Measurements from ENCODE around the gene HBP1.
"Not testable (repeated sequence)": the region's sequence is repeated elsewhere in the genome, so short reads cannot be mapped to it uniquely, and the experiment has no call there.

HBP1 gene

DNA sequence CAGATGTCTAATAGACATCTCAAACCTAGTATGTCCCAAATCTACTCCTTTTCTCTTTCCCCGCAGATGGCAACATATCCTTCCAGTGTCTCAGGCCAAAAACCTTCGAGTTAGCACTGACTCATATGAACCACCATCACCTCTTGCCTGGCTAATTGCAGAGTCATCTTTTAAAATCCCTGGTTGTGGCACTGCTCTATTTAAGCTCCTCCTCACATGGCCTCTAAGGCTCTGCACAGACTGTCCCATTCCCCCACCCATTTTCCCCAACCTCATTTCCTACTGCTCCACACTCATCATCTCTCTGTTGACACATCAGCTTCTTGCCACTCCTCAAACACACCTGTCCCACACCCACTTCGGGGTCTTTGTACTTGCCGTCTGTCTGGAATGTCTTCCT lies 16.8 kb upstream of the HBP1 start:
- TF ChIP-seq, protein P1, sequence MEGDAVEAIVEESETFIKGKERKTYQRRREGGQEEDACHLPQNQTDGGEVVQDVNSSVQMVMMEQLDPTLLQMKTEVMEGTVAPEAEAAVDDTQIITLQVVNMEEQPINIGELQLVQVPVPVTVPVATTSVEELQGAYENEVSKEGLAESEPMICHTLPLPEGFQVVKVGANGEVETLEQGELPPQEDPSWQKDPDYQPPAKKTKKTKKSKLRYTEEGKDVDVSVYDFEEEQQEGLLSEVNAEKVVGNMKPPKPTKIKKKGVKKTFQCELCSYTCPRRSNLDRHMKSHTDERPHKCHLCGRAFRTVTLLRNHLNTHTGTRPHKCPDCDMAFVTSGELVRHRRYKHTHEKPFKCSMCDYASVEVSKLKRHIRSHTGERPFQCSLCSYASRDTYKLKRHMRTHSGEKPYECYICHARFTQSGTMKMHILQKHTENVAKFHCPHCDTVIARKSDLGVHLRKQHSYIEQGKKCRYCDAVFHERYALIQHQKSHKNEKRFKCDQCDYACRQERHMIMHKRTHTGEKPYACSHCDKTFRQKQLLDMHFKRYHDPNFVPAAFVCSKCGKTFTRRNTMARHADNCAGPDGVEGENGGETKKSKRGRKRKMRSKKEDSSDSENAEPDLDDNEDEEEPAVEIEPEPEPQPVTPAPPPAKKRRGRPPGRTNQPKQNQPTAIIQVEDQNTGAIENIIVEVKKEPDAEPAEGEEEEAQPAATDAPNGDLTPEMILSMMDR (IDR thresholded peaks at IDR 0.05; ENCODE audit: insufficient read depth, low read length, missing control alignments): no peak
- H3K4me3 ChIP-seq (ENCODE audit: low read depth, low read length): no peak overlapping the region
- CTCF ChIA-PET: interaction anchor here (0.9 to 9.5 kb wide), 5 partner anchors 13 to 975 kb away, joined by 4 to 340 read pairs (median 135); partner anchors contain the start of gene HBP1
- no peak for DNase-seq (ENCODE audit: low read depth, low spot score)
- POLR2A ChIA-PET: interaction anchor here (1.0 kb wide), 1 partner anchor 17 kb away, joined by 3 read pairs; the partner anchor contains the start of gene HBP1

DNA sequence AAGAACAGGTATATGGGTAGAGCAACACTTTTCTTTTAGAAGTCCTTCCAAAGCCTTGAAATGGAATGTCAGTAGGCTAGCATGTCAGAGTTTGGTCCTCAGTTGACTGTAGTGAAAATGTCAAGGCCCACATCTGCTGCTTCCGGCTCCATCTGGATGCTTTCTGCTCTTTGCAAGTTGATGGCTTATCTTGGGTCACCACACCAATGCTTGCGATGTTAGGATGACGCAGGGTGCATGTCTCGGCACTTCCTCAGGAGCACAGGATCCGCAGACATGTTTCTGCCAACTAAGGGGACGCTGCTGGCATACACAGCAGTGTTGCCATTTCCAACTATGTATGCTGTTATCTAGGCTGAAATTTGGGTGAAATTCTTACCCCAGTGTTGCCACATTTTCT lies 14.0 kb upstream of the HBP1 start:
- POLR2A ChIA-PET: no interaction called here

GRCh38 chr7:107155726-107156125 lies 13.1 kb upstream of the HBP1 start:
- POLR2A ChIA-PET; H3K4me3 ChIP-seq (ENCODE audit: low read depth, low read length); DNase-seq (ENCODE audit: low read depth, low spot score): not testable (repeated sequence)
- CTCF ChIA-PET: interaction anchor here (1.0 to 1.7 kb wide), 2 partner anchors 8 to 208 kb away, joined by 3 to 7 read pairs; no protein-coding TSS in a partner anchor

More for the DNA sequence above, 14.0 kb upstream of the HBP1 start:
- TF ChIP-seq, protein P1 (IDR thresholded peaks at IDR 0.05; ENCODE audit: insufficient read depth, low read length, missing control alignments): no peak
- no peak for DNase-seq (ENCODE audit: low read depth, low spot score)
- CTCF ChIA-PET: no interaction called here
- no peak overlapping the region for H3K4me3 ChIP-seq (ENCODE audit: low read depth, low read length)

GRCh38 chr7:107157091-107157490 lies 11.7 kb upstream of the HBP1 start:
- CTCF ChIA-PET: interaction anchor here (0.7 to 1.7 kb wide), 3 partner anchors 8 to 26 kb away, joined by 3 to 7 read pairs (median 3); no protein-coding TSS in a partner anchor
- DNase-seq (ENCODE audit: low read depth, low spot score): no peak
- POLR2A ChIA-PET: no interaction called here
- TF ChIP-seq, protein P1 (IDR thresholded peaks at IDR 0.05; ENCODE audit: insufficient read depth, low read length, missing control alignments): no peak
- no peak overlapping the region for H3K4me3 ChIP-seq (ENCODE audit: low read depth, low read length)

- no peak overlapping the region for H3K4me3 ChIP-seq (ENCODE audit: low read depth, low read length)
- CTCF ChIA-PET: no interaction called here
- TF ChIP-seq, protein P1 (IDR thresholded peaks at IDR 0.05; ENCODE audit: insufficient read depth, low read length, missing control alignments): no peak
- DNase-seq (ENCODE audit: low read depth, low spot score): no peak
- POLR2A ChIA-PET: no interaction called here
Measured at GRCh38 chr7:107158028-107158427, 10.8 kb upstream of the HBP1 start.

DNA sequence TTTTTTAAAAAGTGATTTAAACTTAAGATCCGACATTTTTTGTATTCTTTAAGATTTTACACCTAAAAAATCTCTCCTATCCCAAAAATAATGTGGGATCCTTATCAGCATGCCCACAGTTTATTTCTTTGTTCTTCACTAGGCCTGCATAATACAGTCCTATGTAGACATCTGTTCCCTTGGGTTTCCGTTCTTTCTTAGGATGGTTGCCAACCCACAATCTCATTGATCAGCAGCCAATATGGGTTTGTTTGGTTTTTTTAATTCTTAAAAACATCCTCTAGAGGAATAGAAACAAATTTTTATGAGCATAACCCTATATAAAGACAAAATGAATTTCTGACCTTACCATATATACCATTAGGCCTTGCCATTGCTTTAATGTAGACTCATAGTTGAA lies 8.4 kb upstream of the HBP1 start:
- ChIA-PET CTCF (interaction anchor here (2.2 to 9.9 kb wide), 2 partner anchors 11 to 368 kb away, joined by 6 to 140 read pairs; no protein-coding TSS in a partner anchor), POLR2A (no interaction called here)
- DNase-seq (ENCODE audit: low read depth, low spot score): no peak
- TF ChIP-seq, protein P1 (IDR thresholded peaks at IDR 0.05; ENCODE audit: insufficient read depth, low read length, missing control alignments): no peak
- H3K4me3 ChIP-seq (ENCODE audit: low read depth, low read length): no peak overlapping the region

DNA sequence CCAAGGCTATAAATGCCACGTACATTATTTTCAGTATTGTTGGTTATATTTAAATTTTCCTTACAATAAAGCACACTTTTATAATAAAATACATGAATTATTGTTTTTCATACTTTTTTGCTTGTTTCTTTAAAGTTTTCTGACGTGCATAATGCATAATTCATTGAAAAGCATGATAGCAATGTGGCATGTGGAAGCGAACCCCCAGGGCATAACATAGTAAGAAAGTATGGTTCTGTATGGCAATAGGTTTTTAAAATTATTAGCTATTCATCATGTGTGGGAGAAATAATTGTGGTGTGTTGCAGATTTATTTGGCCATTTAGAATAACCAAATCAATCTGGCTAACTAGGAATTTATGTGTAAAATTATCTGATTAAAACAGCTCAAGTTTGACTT lies 7.4 kb upstream of the HBP1 start:
- ChIA-PET CTCF (interaction anchor here (1.4 to 9.9 kb wide), 3 partner anchors 12 to 369 kb away, joined by 3 to 140 read pairs (median 6); no protein-coding TSS in a partner anchor), POLR2A (no interaction called here)
- H3K4me3 ChIP-seq (ENCODE audit: low read depth, low read length): no peak overlapping the region
- DNase-seq (ENCODE audit: low read depth, low spot score): no peak
- TF ChIP-seq, protein P1 (IDR thresholded peaks at IDR 0.05; ENCODE audit: insufficient read depth, low read length, missing control alignments): no peak
